HFFc6 (cell line): ENCODE data around the gene STX16. TPM values are rescaled to one million over a fixed set of nuclear protein-coding genes. Genes with fewer than 3 reads are reported as not detected.

Experiments
- DNase-seq: peaks from one replicate; pipeline ENCODE4 v3.0.0-alpha.2; 2018
- H3K27ac Mint-ChIP-seq: 2 replicates; pipeline ENCODE4 v1.8.0; 2020; ENCODE audit warnings: mild to moderate bottlenecking, mixed read lengths
- H3K27me3 Mint-ChIP-seq: 2 replicates; pipeline ENCODE4 v1.8.0; 2021; ENCODE audit warnings: mild to moderate bottlenecking, moderate library complexity, mixed read lengths; ENCODE audit not compliant: insufficient read depth
- H3K36me3 Mint-ChIP-seq: 2 replicates; pipeline ENCODE4 v1.8.0; 2021; ENCODE audit warnings: low read depth, mixed read lengths
- H3K4me1 Mint-ChIP-seq: 2 replicates; pipeline ENCODE4 v1.8.0; 2020; ENCODE audit warnings: low read depth, mixed read lengths
- H3K4me3 Mint-ChIP-seq: 2 replicates; pipeline ENCODE4 v1.8.0; 2020; ENCODE audit warnings: mild to moderate bottlenecking, moderate library complexity, mixed read lengths
- H3K9me3 Mint-ChIP-seq: 2 replicates; pipeline ENCODE4 v1.8.0; 2020; ENCODE audit warnings: mild to moderate bottlenecking, mixed read lengths
- CTCF ChIP-seq: fragments of 200-600 bp; sonication (generic); IDR thresholded peaks from 2 replicates; pipeline ENCODE4 v1.5.0; 2021; ENCODE audit warnings: antibody characterized with exemption, mild to moderate bottlenecking
- total RNA-seq, 6 experiments: library from RNA; stranded (reverse); fragmentation: NEBNext Ultra II Directional; extraction: Animal tissue kit (Norgen Biotek cat#: 25700); gene quantifications; 2 replicates in 1 of 6; 3 replicates in 5 of 6; pipeline ENCODE4 v1.2.3, GENCODE V29; 2021

STX16 gene
- total RNA-seq, 6 experiments from 2014 or later = 44.4 to 51.8 (median 48.3) TPM

GRCh38 chr20:58699623-58700107, 48.6 kb downstream of the STX16 start:
- H3K9me3 Mint-ChIP-seq = no peaks in the 10 kb centered on the region
- H3K27me3 Mint-ChIP-seq = no peaks in the 10 kb centered on the region; the same call in 1 of the 2 replicates
- H3K36me3 Mint-ChIP-seq = peaks cover 17% of the 10 kb centered on the region
- DNase-seq = no peak
- TF ChIP-seq CTCF = no peak
- H3K27ac Mint-ChIP-seq = no peak overlapping the region
- no peak overlapping the region for H3K4me3 Mint-ChIP-seq
- H3K4me1 Mint-ChIP-seq = no peaks in the 10 kb centered on the region

- TF ChIP-seq CTCF = no peak
- Mint-ChIP-seq H3K4me1 (no peaks in the 10 kb centered on the region), H3K9me3 (no peaks in the 10 kb centered on the region), H3K36me3 (peaks cover 18% of the 10 kb centered on the region), H3K4me3 (no peak overlapping the region), H3K27ac (no peak overlapping the region), H3K27me3 (no peaks in the 10 kb centered on the region; the same call in 1 of the 2 replicates)
- DNase-seq = no peak
Observed at GRCh38 chr20:58700121-58700821, 49.2 kb downstream of the STX16 start.

- Mint-ChIP-seq H3K36me3 (peaks cover 18% of the 10 kb centered on the region), H3K27me3 (no peaks in the 10 kb centered on the region; the same call in 1 of the 2 replicates), H3K9me3 (no peaks in the 10 kb centered on the region), H3K4me1 (no peaks in the 10 kb centered on the region), H3K4me3 (no peak overlapping the region), H3K27ac (no peak overlapping the region)
- TF ChIP-seq CTCF = no peak
- no peak for DNase-seq
Observed at GRCh38 chr20:58700823-58701222, 49.7 kb downstream of the STX16 start.

- Mint-ChIP-seq H3K4me1 (no peaks in the 10 kb centered on the region), H3K36me3 (peaks cover 18% of the 10 kb centered on the region), H3K27me3 (no peaks in the 10 kb centered on the region; the same call in 1 of the 2 replicates)
Observed at GRCh38 chr20:58701431-58702160, 50.5 kb downstream of the STX16 start.

GRCh38 chr20:58702161-58702510, 51.1 kb downstream of the STX16 start:
- no peaks in the 10 kb centered on the region; the same call in 1 of the 2 replicates for H3K27me3 Mint-ChIP-seq
- no peak overlapping the region for H3K4me3 Mint-ChIP-seq
- no peak for DNase-seq
- H3K4me1 Mint-ChIP-seq = no peaks in the 10 kb centered on the region
- peaks cover 18% of the 10 kb centered on the region for H3K36me3 Mint-ChIP-seq
- TF ChIP-seq CTCF = no peak
- no peaks in the 10 kb centered on the region for H3K9me3 Mint-ChIP-seq
- no peak overlapping the region for H3K27ac Mint-ChIP-seq

More at GRCh38 chr20:58701431-58702160, 50.5 kb downstream of the STX16 start:
- no peak for TF ChIP-seq CTCF
- no peak overlapping the region for H3K27ac Mint-ChIP-seq
- no peak overlapping the region for H3K4me3 Mint-ChIP-seq
- DNase-seq = no peak
- H3K9me3 Mint-ChIP-seq = no peaks in the 10 kb centered on the region
